Panc1 (cell line): ENCODE results near the gene RTF1. TPM values are rescaled to one million over a fixed set of nuclear protein-coding genes. Genes with fewer than 3 reads are reported as not detected.
A peak's percentile ranks its signal among the peaks of the same experiment; 100 is the strongest.

Experiments
- ATAC-seq: fragments of 200-7000 bp; cut with Tn5 transposase; 2 replicates; pipeline ENCODE4 v1.9.1; 2020; ENCODE audit warnings: mild to moderate bottlenecking, moderate library complexity
- BruUV-seq: library from RNA; stranded (reverse); fragments of 400-500 nt; replicated peaks from 2 replicates; lab custom pipeline; 2021; lab: Mats Ljungman, UMichigan
- CTCF ChIA-PET: fragments of 300-600 bp; sonication (Branson Sonifier 250); formaldehyde crosslinking; loops from one replicate; lab custom pipeline; 2022; ENCODE audit warnings: antibody characterized with exemption; lab: Charles Lee
- POLR2A ChIA-PET: fragments of 300-600 bp; sonication (Branson Sonifier 250); formaldehyde crosslinking; loops from one replicate; lab custom pipeline; 2022; ENCODE audit warnings: antibody characterized with exemption; lab: Charles Lee
- DNase-seq: peaks from one replicate; pipeline ENCODE4 v3.0.0-alpha.2; 2010; ENCODE audit warnings: low read depth, low spot score
- H3K27ac ChIP-seq: 2 replicates; pipeline ENCODE4 v1.5.1; 2011; ENCODE audit warnings: mild to moderate bottlenecking, low read length, inconsistent platforms
- H3K27me3 ChIP-seq: fragments of 200-500 bp; sonication (Bioruptor generic); 2 replicates; pipeline ENCODE4 v1.6.0; 2014; ENCODE audit warnings: low read length, inconsistent platforms; ENCODE audit not compliant: control insufficient read depth, insufficient read depth
- H3K36me3 ChIP-seq: fragments of 200-500 bp; sonication (Bioruptor generic); 2 replicates; pipeline ENCODE4 v1.5.1; 2014; ENCODE audit warnings: inconsistent platforms, mild to moderate bottlenecking, low read length, moderate library complexity; ENCODE audit not compliant: control insufficient read depth, insufficient read depth
- H3K4me1 ChIP-seq: 2 replicates; pipeline ENCODE4 v1.5.1; 2011; ENCODE audit warnings: inconsistent platforms, mild to moderate bottlenecking, low read length, moderate library complexity; ENCODE audit not compliant: control insufficient read depth, insufficient read depth
- H3K4me3 ChIP-seq, 2 experiments: 2 replicates each; pipeline ENCODE4 v1.5.1; 2011 to 2012; ENCODE audit warnings: low read depth in 2 of 2, low read length in 2 of 2, mild to moderate bottlenecking in 2 of 2, inconsistent platforms in 1 of 2, moderate library complexity in 1 of 2
- H3K9me3 ChIP-seq: fragments of 200-500 bp; sonication (Bioruptor generic); 2 replicates; pipeline ENCODE4 v1.5.1; 2014; ENCODE audit warnings: low read depth, mild to moderate bottlenecking, inconsistent platforms, low read length, moderate library complexity; ENCODE audit not compliant: control insufficient read depth, insufficient read depth
- POLR2AphosphoS5 ChIP-seq: IDR thresholded peaks from 2 replicates; pipeline ENCODE4 v1.6.1; 2012; ENCODE audit warnings: mild to moderate bottlenecking, low read depth, low read length, moderate library complexity
- SIN3A ChIP-seq: IDR thresholded peaks from 2 replicates; pipeline ENCODE4 v1.6.1; 2012; ENCODE audit warnings: low read depth, mild to moderate bottlenecking, low read length, moderate library complexity, borderline replicate concordance; ENCODE audit not compliant: insufficient read depth
- TCF7L2 ChIP-seq: IDR thresholded peaks from 2 replicates; pipeline ENCODE4 v1.6.1; 2011; ENCODE audit warnings: mild to moderate bottlenecking, low read depth, low read length, inconsistent platforms
- in situ Hi-C: cut with HindIII; loops from 2 replicates; pipeline ENCODE4 v1.10.0; 2016; ENCODE audit warnings: low sequenced_read_pairs, low pct_unique_long_range_greater_than_20kb
- intact Hi-C: fragments of 100-400 bp; cut with micrococcal nuclease; formaldehyde crosslinking; loops from one replicate; pipeline ENCODE4 v1.10.0; 2022; ENCODE audit not compliant: unreplicated experiment
- total RNA-seq: library from RNA; stranded (reverse); gene quantifications from one replicate; pipeline ENCODE4 v1.2.1, GENCODE V29; 2021; ENCODE audit not compliant: unreplicated experiment
- TF ChIP-seq, protein P1 (sequence below): fragments of 450-650 bp; IDR thresholded peaks from 2 replicates; pipeline ENCODE4 v1.5.1; 2017; ENCODE audit warnings: mild to moderate bottlenecking
- TF ChIP-seq, protein P2 (sequence below), 2 experiments: IDR thresholded peaks; 2 replicates each; pipeline ENCODE4 v1.6.1; 2011 to 2012; ENCODE audit warnings: low read depth in 2 of 2, control low read depth in 1 of 2, low read length in 1 of 2, mild to moderate bottlenecking in 1 of 2, moderate library complexity in 1 of 2; ENCODE audit not compliant: insufficient read depth in 1 of 2

The RTF1 gene
- total RNA-seq, 1 experiment from 2014 or later, result 43.5 TPM

- no peak for ATAC-seq
- intact Hi-C loops, result no loop called here
- Histone ChIP-seq H3K27ac (no peak overlapping the region), H3K9me3 (no peaks in the 10 kb centered on the region), H3K36me3 (no peaks in the 10 kb centered on the region), H3K4me3 (no peak overlapping the region), H3K27me3 (no peaks in the 10 kb centered on the region), H3K4me1 (no peaks in the 10 kb centered on the region)
- ChIA-PET POLR2A (no interaction called here), CTCF (no interaction called here)
- in situ Hi-C loops, result no loop called here
- DNase-seq, result no peak
- BruUV-seq, result no TSS peak
- TF ChIP-seq TCF7L2, result no peak
- TF ChIP-seq POLR2AphosphoS5, result no peak
- TF ChIP-seq, protein P1, sequence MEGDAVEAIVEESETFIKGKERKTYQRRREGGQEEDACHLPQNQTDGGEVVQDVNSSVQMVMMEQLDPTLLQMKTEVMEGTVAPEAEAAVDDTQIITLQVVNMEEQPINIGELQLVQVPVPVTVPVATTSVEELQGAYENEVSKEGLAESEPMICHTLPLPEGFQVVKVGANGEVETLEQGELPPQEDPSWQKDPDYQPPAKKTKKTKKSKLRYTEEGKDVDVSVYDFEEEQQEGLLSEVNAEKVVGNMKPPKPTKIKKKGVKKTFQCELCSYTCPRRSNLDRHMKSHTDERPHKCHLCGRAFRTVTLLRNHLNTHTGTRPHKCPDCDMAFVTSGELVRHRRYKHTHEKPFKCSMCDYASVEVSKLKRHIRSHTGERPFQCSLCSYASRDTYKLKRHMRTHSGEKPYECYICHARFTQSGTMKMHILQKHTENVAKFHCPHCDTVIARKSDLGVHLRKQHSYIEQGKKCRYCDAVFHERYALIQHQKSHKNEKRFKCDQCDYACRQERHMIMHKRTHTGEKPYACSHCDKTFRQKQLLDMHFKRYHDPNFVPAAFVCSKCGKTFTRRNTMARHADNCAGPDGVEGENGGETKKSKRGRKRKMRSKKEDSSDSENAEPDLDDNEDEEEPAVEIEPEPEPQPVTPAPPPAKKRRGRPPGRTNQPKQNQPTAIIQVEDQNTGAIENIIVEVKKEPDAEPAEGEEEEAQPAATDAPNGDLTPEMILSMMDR, result no peak
- TF ChIP-seq, protein P2, sequence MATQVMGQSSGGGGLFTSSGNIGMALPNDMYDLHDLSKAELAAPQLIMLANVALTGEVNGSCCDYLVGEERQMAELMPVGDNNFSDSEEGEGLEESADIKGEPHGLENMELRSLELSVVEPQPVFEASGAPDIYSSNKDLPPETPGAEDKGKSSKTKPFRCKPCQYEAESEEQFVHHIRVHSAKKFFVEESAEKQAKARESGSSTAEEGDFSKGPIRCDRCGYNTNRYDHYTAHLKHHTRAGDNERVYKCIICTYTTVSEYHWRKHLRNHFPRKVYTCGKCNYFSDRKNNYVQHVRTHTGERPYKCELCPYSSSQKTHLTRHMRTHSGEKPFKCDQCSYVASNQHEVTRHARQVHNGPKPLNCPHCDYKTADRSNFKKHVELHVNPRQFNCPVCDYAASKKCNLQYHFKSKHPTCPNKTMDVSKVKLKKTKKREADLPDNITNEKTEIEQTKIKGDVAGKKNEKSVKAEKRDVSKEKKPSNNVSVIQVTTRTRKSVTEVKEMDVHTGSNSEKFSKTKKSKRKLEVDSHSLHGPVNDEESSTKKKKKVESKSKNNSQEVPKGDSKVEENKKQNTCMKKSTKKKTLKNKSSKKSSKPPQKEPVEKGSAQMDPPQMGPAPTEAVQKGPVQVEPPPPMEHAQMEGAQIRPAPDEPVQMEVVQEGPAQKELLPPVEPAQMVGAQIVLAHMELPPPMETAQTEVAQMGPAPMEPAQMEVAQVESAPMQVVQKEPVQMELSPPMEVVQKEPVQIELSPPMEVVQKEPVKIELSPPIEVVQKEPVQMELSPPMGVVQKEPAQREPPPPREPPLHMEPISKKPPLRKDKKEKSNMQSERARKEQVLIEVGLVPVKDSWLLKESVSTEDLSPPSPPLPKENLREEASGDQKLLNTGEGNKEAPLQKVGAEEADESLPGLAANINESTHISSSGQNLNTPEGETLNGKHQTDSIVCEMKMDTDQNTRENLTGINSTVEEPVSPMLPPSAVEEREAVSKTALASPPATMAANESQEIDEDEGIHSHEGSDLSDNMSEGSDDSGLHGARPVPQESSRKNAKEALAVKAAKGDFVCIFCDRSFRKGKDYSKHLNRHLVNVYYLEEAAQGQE (IDR thresholded peaks at IDR 0.05; ENCODE audit: insufficient read depth in 1 of 2, low read depth in 2 of 2, low read length in 1 of 2), result no peak
- TF ChIP-seq SIN3A, result no peak
These were observed 20.8 kb upstream of the RTF1 start for GRCh38 chr15:41396111-41396510.

GRCh38 chr15:41401904-41402267 lies 15.0 kb upstream of the RTF1 start:
- in situ Hi-C loops, result no loop called here
- Histone ChIP-seq H3K9me3 (no peaks in the 10 kb centered on the region), H3K27me3 (no peaks in the 10 kb centered on the region), H3K4me3 (peak overlapping the region; percentile 79 to 86), H3K4me1 (0 out of 2 replicates have a peak, but pooled peaks cover 4% of the 10 kb centered on the region), H3K27ac (peak overlapping the region; percentile 92), H3K36me3 (no peaks in the 10 kb centered on the region)
- TSS peak; percentile 99 for BruUV-seq
- DNase-seq (no peak), ATAC-seq (no peak; the same call in 1 of the 2 replicates)
- intact Hi-C loops, result no loop called here
- CTCF ChIA-PET, result interaction anchor here (0.6 kb wide), 1 partner anchor 371 kb away, joined by 3 read pairs; no protein-coding TSS in a partner anchor
- TF ChIP-seq TCF7L2, result no peak
- TF ChIP-seq, protein P1, result no peak
- TF ChIP-seq POLR2AphosphoS5, result no peak
- TF ChIP-seq, protein P2 (IDR thresholded peaks at IDR 0.05; ENCODE audit: insufficient read depth in 1 of 2, low read depth in 2 of 2, low read length in 1 of 2), result no peak
- no peak for TF ChIP-seq SIN3A
- POLR2A ChIA-PET, result interaction anchor here (0.6 kb wide), 1 partner anchor 261 kb away, joined by 3 read pairs; no protein-coding TSS in a partner anchor
